SK-N-SH (cell line): ENCODE data around the gene SLC7A11. TPM values are rescaled to one million over a fixed set of nuclear protein-coding genes. Genes with fewer than 3 reads are reported as not detected.

Experiments
- CTCF ChIA-PET: fragments of 300-600, 350-600 bp; formaldehyde crosslinking; extraction: SDS; loops from one replicate; lab custom pipeline; 2021; lab: Yijun Ruan, JAX
- POLR2A ChIA-PET: fragments of 350-600 bp; sonication (Branson Sonifier 250); formaldehyde crosslinking; extraction: SDS; loops from one replicate; lab custom pipeline; 2020; ENCODE audit warnings: antibody characterized with exemption, inconsistent platforms; lab: Yijun Ruan, JAX
- DNase-seq: peaks from one replicate; pipeline ENCODE4 v3.0.0; 2012
- H2AFZ ChIP-seq: fragments of 200-600 bp; sonication (generic); 2 replicates; pipeline ENCODE4 v1.8.1; 2016; ENCODE audit warnings: antibody characterized with exemption, mild to moderate bottlenecking, low read depth
- H3F3A ChIP-seq: fragments of 200-600 bp; sonication (generic); replicated peaks from 2 replicates; pipeline ENCODE3; 2016; ENCODE audit warnings: antibody characterized with exemption, mild to moderate bottlenecking; ENCODE audit not compliant: insufficient read depth
- H3K27ac ChIP-seq, 2 experiments: fragments of 200-500 bp in 1 of 2; fragments of 200-600 bp in 1 of 2; sonication (Bioruptor generic) in 1 of 2; sonication (generic), shearing (Covaris generic) in 1 of 2; 2 replicates each; pipeline versions ENCODE4 v1.5.1 to v1.6.1; 2014 to 2016; ENCODE audit warnings: low read depth in 2 of 2, inconsistent platforms in 1 of 2, low read length in 1 of 2, mild to moderate bottlenecking in 1 of 2, mixed read lengths in 1 of 2
- H3K27me3 ChIP-seq: fragments of 200-600 bp; sonication (generic), shearing (Covaris generic); 2 replicates; pipeline ENCODE4 v1.6.1; 2016; ENCODE audit warnings: mixed run types; ENCODE audit not compliant: insufficient read depth
- H3K36me3 ChIP-seq, 2 experiments: fragments of 200-500 bp in 1 of 2; fragments of 200-600 bp in 1 of 2; sonication (Bioruptor generic) in 1 of 2; sonication (generic) in 1 of 2; replicated peaks in 1 of 2; 2 replicates each; pipeline versions ENCODE3 to v1.5.1; 2014 to 2016; ENCODE audit warnings: low read length in 1 of 2, mild to moderate bottlenecking in 1 of 2; ENCODE audit not compliant: insufficient read depth in 2 of 2, control insufficient read depth in 1 of 2
- H3K4me1 ChIP-seq, 2 experiments: fragments of 200-500 bp in 1 of 2; fragments of 200-600 bp in 1 of 2; sonication (Bioruptor generic) in 1 of 2; sonication (generic), shearing (Covaris generic) in 1 of 2; 2 replicates each; pipeline versions ENCODE4 v1.5.1 to v1.6.1; 2014 to 2016; ENCODE audit warnings: low read depth in 1 of 2, low read length in 1 of 2, mixed run types in 1 of 2; ENCODE audit not compliant: insufficient read depth in 2 of 2, control insufficient read depth in 1 of 2
- H3K4me2 ChIP-seq: fragments of 200-600 bp; sonication (generic), shearing (Covaris generic); 2 replicates; pipeline ENCODE4 v1.6.1; 2017; ENCODE audit warnings: mixed run types
- H3K4me3 ChIP-seq, 2 experiments: fragments of 200-500 bp in 1 of 2; fragments of 200-600 bp in 1 of 2; sonication (Bioruptor generic) in 1 of 2; sonication (generic), shearing (Covaris generic) in 1 of 2; 2 replicates each; pipeline versions ENCODE4 v1.5.1 to v1.8.1; 2014 to 2016; ENCODE audit warnings: low read depth in 2 of 2, inconsistent platforms in 1 of 2, low read length in 1 of 2, mild to moderate bottlenecking in 1 of 2, mixed read lengths in 1 of 2, moderate library complexity in 1 of 2
- H3K79me2 ChIP-seq: fragments of 200-600 bp; sonication (generic); 2 replicates; pipeline ENCODE4 v1.8.1; 2017; ENCODE audit warnings: mild to moderate bottlenecking; ENCODE audit not compliant: insufficient read depth
- H3K9ac ChIP-seq: fragments of 200-600 bp; sonication (generic); 2 replicates; pipeline ENCODE4 v1.6.1; 2017; ENCODE audit warnings: mixed run types
- H3K9me2 ChIP-seq: fragments of 200-600 bp; sonication (generic); 2 replicates; pipeline ENCODE4 v1.6.1; 2017; ENCODE audit warnings: mixed run types
- H3K9me3 ChIP-seq: fragments of 200-600 bp; sonication (generic); 2 replicates; pipeline ENCODE4 v1.6.1; 2017; ENCODE audit warnings: mixed run types, mild to moderate bottlenecking, moderate library complexity
- H4K20me1 ChIP-seq: fragments of 200-600 bp; sonication (generic); 2 replicates; pipeline ENCODE4 v1.6.1; 2017; ENCODE audit warnings: mild to moderate bottlenecking, mixed run types; ENCODE audit not compliant: insufficient read depth
- CHD2 ChIP-seq: fragments of 150-350 bp; IDR thresholded peaks from 2 replicates; pipeline ENCODE4 v1.6.1; 2018; ENCODE audit warnings: low read length; ENCODE audit not compliant: partially characterized antibody
- CTCF ChIP-seq: fragments of 200-600 bp; sonication (generic); IDR thresholded peaks from 2 replicates; pipeline ENCODE4 v1.6.1; 2017; ENCODE audit warnings: antibody characterized with exemption, mild to moderate bottlenecking, moderate library complexity
- ELF1 ChIP-seq: IDR thresholded peaks from 2 replicates; pipeline ENCODE4 v1.4.0; 2012
- EP300 ChIP-seq, 2 experiments: IDR thresholded peaks; 2 replicates each; pipeline versions ENCODE4 v1.4.0 to v1.6.1; 2012; ENCODE audit warnings: borderline replicate concordance in 1 of 2, low read depth in 1 of 2, low read length in 1 of 2
- FOSL2 ChIP-seq: IDR thresholded peaks from 2 replicates; pipeline ENCODE4 v1.4.0; 2012; ENCODE audit warnings: low read depth, mild to moderate bottlenecking, moderate library complexity, borderline replicate concordance
- FOXJ3 ChIP-seq: sonication (generic); formaldehyde crosslinking; IDR thresholded peaks from 2 replicates; pipeline ENCODE4 v1.5.1; 2020; ENCODE audit warnings: mild to moderate bottlenecking, missing genetic modification reagents
- FOXM1 ChIP-seq: IDR thresholded peaks from 2 replicates; pipeline ENCODE4 v1.4.0; 2012; ENCODE audit warnings: low read depth, mild to moderate bottlenecking
- GATA2 ChIP-seq: sonication (generic); formaldehyde crosslinking; IDR thresholded peaks from 2 replicates; pipeline ENCODE4 v1.5.0; 2020; ENCODE audit warnings: mild to moderate bottlenecking, missing genetic modification reagents
- JUND ChIP-seq: IDR thresholded peaks from 2 replicates; pipeline ENCODE4 v1.4.0; 2012
- NFIC ChIP-seq: IDR thresholded peaks from 2 replicates; pipeline ENCODE4 v1.4.0; 2012; ENCODE audit warnings: borderline replicate concordance
- NRF1 ChIP-seq: IDR thresholded peaks from 2 replicates; pipeline ENCODE4 v1.6.1; 2012; ENCODE audit warnings: low read depth, mild to moderate bottlenecking, low read length
- RAD21 ChIP-seq: IDR thresholded peaks from 2 replicates; pipeline ENCODE4 v1.6.1; 2012; ENCODE audit warnings: mild to moderate bottlenecking, low read length
- SIN3A ChIP-seq: IDR thresholded peaks from 2 replicates; pipeline ENCODE4 v1.6.1; 2012; ENCODE audit warnings: low read depth, mild to moderate bottlenecking, low read length, moderate library complexity, borderline replicate concordance
- SMC3 ChIP-seq: IDR thresholded peaks from 2 replicates; pipeline ENCODE4 v1.6.1; 2012; ENCODE audit warnings: low read depth, low read length, improper control_type of control experiment
- TAF1 ChIP-seq: IDR thresholded peaks from 2 replicates; pipeline ENCODE4 v1.6.1; 2012; ENCODE audit warnings: low read depth, mild to moderate bottlenecking, low read length, moderate library complexity, borderline replicate concordance
- TCF12 ChIP-seq: IDR thresholded peaks from 2 replicates; pipeline ENCODE4 v1.4.0; 2012
- TEAD4 ChIP-seq: IDR thresholded peaks from 2 replicates; pipeline ENCODE4 v1.4.0; 2012; ENCODE audit warnings: mild to moderate bottlenecking, borderline replicate concordance; ENCODE audit not compliant: insufficient read depth
- YY1 ChIP-seq: IDR thresholded peaks from 2 replicates; pipeline ENCODE4 v1.4.0; 2012; ENCODE audit warnings: low read depth, mild to moderate bottlenecking
- WGBS: methylation state at CpG from one replicate; pipeline ENCODE4 v1.1.6; 2017; ENCODE audit warnings: low lambda C conversion rate; 5-methylcytosine and 5-hydroxymethylcytosine counted together
- polyA plus RNA-seq, 3 experiments: library from polyadenylated mRNA; depleted of rRNA; stranded (reverse); fragments of >200 nt; gene quantifications; 2 replicates each; pipeline ENCODE4 v1.2.3, GENCODE V29; 2012
- TF ChIP-seq, protein P1 (sequence below): IDR thresholded peaks from 2 replicates; pipeline ENCODE4 v1.4.0; 2012; ENCODE audit warnings: low read depth, borderline replicate concordance
- TF ChIP-seq, protein P2 (sequence below): IDR thresholded peaks from 2 replicates; pipeline ENCODE4 v1.6.1; 2012; ENCODE audit warnings: mild to moderate bottlenecking, low read depth, low read length, moderate library complexity

The SLC7A11 gene
- polyA plus RNA-seq, 1 of the 3 experiments (the other 2 are of a cell fraction), result 3.1 TPM

- no peaks in the 10 kb centered on the region for H3K9me3 ChIP-seq
These were observed 35.0 kb upstream of the SLC7A11 start for GRCh38 chr4:138277133-138277532.

DNA sequence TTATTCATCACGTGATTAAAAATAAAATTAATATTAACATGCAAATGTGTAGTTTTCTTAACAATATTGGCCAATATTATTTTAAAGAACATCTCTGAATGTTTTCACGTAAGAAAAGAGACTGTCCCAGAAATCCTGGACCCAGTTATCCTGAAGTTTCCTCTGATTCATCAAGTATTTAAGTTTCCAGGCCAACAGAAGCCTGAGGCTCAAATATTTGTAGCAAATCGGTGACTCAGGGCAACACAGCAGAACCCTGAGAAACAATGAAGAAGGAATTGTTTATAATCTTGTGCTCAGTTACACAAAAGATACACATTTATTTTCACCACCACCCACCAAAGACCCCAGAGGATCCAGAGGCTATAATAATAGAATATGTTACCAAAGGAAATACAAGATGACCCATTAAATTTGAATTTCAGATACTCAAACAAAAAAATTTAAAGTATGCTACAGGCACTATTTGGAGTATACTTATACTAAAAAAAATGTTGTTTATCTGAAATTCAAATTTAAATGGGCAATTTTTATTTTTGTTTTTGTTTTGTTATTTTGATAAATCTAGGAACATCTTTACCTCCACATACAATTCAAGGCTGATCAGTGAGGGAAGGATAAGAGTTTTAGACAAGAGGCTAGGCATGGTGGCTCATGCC is 33.9 kb upstream of the SLC7A11 start:
- H3K9ac ChIP-seq, result peak overlapping the region; percentile 63; the same call in 1 of the 2 replicates
- 26% methylated on average over 3 of the region's 3 CpGs for WGBS
- H3K27ac ChIP-seq, result peak overlapping the region in 1 of 2 experiments; percentile 90; a peak in 2 of 4 replicates
- 0 out of 2 replicates have a peak overlapping the region, but pooled peaks have one; percentile 10 for H3K4me2 ChIP-seq
- peaks cover 0 to 10% of the 10 kb centered on the region in 2 experiments; a peak in 3 of 4 replicates for H3K4me1 ChIP-seq
- H4K20me1 ChIP-seq, result no peaks in the 10 kb centered on the region
- H3K27me3 ChIP-seq, result no peaks in the 10 kb centered on the region
- peaks cover 5% of the 10 kb centered on the region for H3F3A ChIP-seq
- H3K36me3 ChIP-seq, result no peaks in the 10 kb centered on the region
- H3K9me3 ChIP-seq, result no peaks in the 10 kb centered on the region
- H3K4me3 ChIP-seq, result no peak overlapping the region
- ChIA-PET POLR2A (no interaction called here), CTCF (no interaction called here)
- peak overlapping the region; percentile 59 for H2AFZ ChIP-seq
- no peaks in the 10 kb centered on the region for H3K9me2 ChIP-seq
- H3K79me2 ChIP-seq, result no peaks in the 10 kb centered on the region
- DNase-seq, result no peak
- no peak for TF ChIP-seq ELF1
- TF ChIP-seq FOXJ3 (CRISPR knock-in tag), result no peak
- TF ChIP-seq NRF1, result no peak
- TF ChIP-seq SMC3, result no peak
- TF ChIP-seq YY1, result no peak
- TF ChIP-seq, protein P1, sequence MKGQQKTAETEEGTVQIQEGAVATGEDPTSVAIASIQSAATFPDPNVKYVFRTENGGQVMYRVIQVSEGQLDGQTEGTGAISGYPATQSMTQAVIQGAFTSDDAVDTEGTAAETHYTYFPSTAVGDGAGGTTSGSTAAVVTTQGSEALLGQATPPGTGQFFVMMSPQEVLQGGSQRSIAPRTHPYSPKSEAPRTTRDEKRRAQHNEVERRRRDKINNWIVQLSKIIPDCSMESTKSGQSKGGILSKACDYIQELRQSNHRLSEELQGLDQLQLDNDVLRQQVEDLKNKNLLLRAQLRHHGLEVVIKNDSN, result no peak
- no peak for TF ChIP-seq GATA2 (CRISPR knock-in tag)
- TF ChIP-seq CTCF, result no peak
- TF ChIP-seq SIN3A, result no peak
- no peak for TF ChIP-seq FOXM1
- no peak for TF ChIP-seq EP300 (IDR thresholded peaks at IDR 0.05; ENCODE audit: borderline replicate concordance in 1 of 2, low read depth in 1 of 2, low read length in 1 of 2)
- no peak for TF ChIP-seq CHD2
- TF ChIP-seq JUND, result peak; percentile 45
- TF ChIP-seq TCF12, result peak; percentile 39; the same call in 1 of the 2 replicates
- TF ChIP-seq TEAD4, result no peak
- TF ChIP-seq RAD21, result no peak

More at GRCh38 chr4:138277133-138277532, 35.0 kb upstream of the SLC7A11 start:
- Histone ChIP-seq H3K4me2 (no peak overlapping the region), H2AFZ (no peak overlapping the region), H3K9ac (no peak overlapping the region), H3K79me2 (no peaks in the 10 kb centered on the region), H4K20me1 (no peaks in the 10 kb centered on the region), H3K36me3 (no peaks in the 10 kb centered on the region), H3K4me3 (no peak overlapping the region), H3K27me3 (no peaks in the 10 kb centered on the region), H3K27ac (peak overlapping the region in 1 of 2 experiments; percentile 90; a peak in 1 of 4 replicates), H3K9me2 (no peaks in the 10 kb centered on the region), H3F3A (peaks cover 5% of the 10 kb centered on the region), H3K4me1 (peaks cover 0 to 10% of the 10 kb centered on the region in 2 experiments; a peak in 3 of 4 replicates)
- TF ChIP-seq FOSL2 (no peak), NFIC (no peak), GATA2 (CRISPR knock-in tag) (no peak), TEAD4 (no peak), JUND (no peak), SMC3 (no peak), TAF1 (no peak), ELF1 (no peak), CHD2 (no peak), FOXM1 (no peak), SIN3A (no peak)
- TF ChIP-seq, protein P2, sequence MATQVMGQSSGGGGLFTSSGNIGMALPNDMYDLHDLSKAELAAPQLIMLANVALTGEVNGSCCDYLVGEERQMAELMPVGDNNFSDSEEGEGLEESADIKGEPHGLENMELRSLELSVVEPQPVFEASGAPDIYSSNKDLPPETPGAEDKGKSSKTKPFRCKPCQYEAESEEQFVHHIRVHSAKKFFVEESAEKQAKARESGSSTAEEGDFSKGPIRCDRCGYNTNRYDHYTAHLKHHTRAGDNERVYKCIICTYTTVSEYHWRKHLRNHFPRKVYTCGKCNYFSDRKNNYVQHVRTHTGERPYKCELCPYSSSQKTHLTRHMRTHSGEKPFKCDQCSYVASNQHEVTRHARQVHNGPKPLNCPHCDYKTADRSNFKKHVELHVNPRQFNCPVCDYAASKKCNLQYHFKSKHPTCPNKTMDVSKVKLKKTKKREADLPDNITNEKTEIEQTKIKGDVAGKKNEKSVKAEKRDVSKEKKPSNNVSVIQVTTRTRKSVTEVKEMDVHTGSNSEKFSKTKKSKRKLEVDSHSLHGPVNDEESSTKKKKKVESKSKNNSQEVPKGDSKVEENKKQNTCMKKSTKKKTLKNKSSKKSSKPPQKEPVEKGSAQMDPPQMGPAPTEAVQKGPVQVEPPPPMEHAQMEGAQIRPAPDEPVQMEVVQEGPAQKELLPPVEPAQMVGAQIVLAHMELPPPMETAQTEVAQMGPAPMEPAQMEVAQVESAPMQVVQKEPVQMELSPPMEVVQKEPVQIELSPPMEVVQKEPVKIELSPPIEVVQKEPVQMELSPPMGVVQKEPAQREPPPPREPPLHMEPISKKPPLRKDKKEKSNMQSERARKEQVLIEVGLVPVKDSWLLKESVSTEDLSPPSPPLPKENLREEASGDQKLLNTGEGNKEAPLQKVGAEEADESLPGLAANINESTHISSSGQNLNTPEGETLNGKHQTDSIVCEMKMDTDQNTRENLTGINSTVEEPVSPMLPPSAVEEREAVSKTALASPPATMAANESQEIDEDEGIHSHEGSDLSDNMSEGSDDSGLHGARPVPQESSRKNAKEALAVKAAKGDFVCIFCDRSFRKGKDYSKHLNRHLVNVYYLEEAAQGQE, result no peak
- DNase-seq, result no peak
- ChIA-PET CTCF (no interaction called here), POLR2A (no interaction called here)
- WGBS, result 98% methylated on average over 2 of the region's 2 CpGs
